Activated CD4-positive, alpha-beta T cell treated with anti-CD3 and anti-CD28 coated beads, Interleukin-2, amount 10 ng/mL, durations not matched to agents 24 days and 14 days (primary cell): ENCODE measurements around the gene LXN. TPM values are rescaled to one million over a fixed set of nuclear protein-coding genes. Genes with fewer than 3 reads are reported as not detected.
"Not testable (repeated sequence)": the region's sequence is repeated elsewhere in the genome, so short reads cannot be mapped to it uniquely, and the experiment has no call there.

Experiments used
- DNase-seq: peaks from one replicate; pipeline ENCODE4 v3.0.0; 2022
- H3K27ac Mint-ChIP-seq: one replicate; pipeline ENCODE4 v1.8.0; 2022; ENCODE audit warnings: mild to moderate bottlenecking, mixed read lengths
- H3K27me3 Mint-ChIP-seq: one replicate; pipeline ENCODE4 v1.8.0; 2022; ENCODE audit warnings: mixed read lengths
- H3K36me3 Mint-ChIP-seq: one replicate; pipeline ENCODE4 v1.8.0; 2022; ENCODE audit warnings: low read depth, mild to moderate bottlenecking, mixed read lengths
- H3K4me1 Mint-ChIP-seq: one replicate; pipeline ENCODE4 v1.8.0; 2021; ENCODE audit warnings: mixed read lengths
- H3K4me3 Mint-ChIP-seq: one replicate; pipeline ENCODE4 v1.8.0; 2022; ENCODE audit warnings: mild to moderate bottlenecking, moderate library complexity, mixed read lengths
- H3K9me3 Mint-ChIP-seq: one replicate; pipeline ENCODE4 v1.8.0; 2021; ENCODE audit warnings: mixed read lengths
- intact Hi-C: fragments of 100-400 bp; cut with micrococcal nuclease; formaldehyde crosslinking; loops from one replicate; pipeline ENCODE4 v1.15.1; 2023
- total RNA-seq: library from RNA; stranded (reverse); gene quantifications from 2 replicates; pipeline ENCODE4 v1.2.3, GENCODE V29; 2022

Gene LXN
- total RNA-seq, 1 donor from 2014 or later: 16.2 TPM

DNA sequence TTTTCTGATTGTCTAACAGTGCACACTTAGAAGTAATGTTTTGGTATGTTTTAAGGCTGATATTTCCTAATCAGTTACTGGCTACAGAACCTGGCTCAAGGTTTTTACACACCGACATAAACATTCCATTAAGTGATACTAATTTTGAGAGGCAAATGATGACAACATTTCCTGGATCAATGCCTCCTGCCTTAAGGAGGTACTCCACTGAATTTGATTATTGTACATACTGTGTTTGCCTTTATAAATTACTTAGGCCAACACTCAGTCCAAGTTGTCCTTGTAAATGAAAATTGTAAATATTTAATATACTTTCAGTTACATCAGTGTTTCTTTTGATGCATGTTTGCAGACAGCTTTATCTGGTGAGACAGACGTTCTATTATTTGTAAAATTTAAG, 24.2 kb upstream of the LXN start:
- no peak overlapping the region for H3K27ac Mint-ChIP-seq
- H3K36me3 Mint-ChIP-seq: peaks cover 30% of the 10 kb centered on the region
- H3K27me3 Mint-ChIP-seq: no peaks in the 10 kb centered on the region
- no peaks in the 10 kb centered on the region for H3K4me1 Mint-ChIP-seq
- no peaks in the 10 kb centered on the region for H3K9me3 Mint-ChIP-seq
- intact Hi-C loops: no loop called here
- DNase-seq: no peak
- H3K4me3 Mint-ChIP-seq: no peak overlapping the region

DNA sequence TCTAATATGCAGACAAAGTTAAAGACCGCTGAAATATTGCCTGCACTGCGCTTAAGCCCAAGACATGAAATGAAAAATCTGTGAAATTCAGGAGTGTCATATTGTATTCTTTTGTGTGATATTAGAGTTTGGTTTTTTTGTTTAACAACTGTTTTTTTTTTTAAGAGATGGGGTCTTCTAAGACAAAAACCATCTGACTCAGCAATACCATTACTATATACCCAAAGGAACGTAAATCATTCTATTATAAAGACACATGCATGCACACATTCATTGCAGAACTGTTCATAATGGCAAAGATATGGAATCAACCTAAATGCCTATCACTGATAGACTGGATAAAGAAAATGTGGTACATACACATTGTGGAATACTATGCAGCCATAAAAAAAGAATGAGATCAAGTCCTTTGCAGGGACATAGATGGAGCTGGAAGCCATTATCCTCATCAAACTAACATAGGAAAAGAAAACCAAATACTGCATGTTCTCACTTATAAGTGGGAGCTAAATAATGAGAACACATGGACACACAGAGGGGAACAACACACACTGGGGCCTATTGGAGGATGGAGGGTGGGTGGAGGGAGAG, 21.5 kb upstream of the LXN start:
- H3K27ac Mint-ChIP-seq, H3K4me3 Mint-ChIP-seq, DNase-seq, H3K9me3 Mint-ChIP-seq, H3K27me3 Mint-ChIP-seq, intact Hi-C loops, H3K4me1 Mint-ChIP-seq: not testable (repeated sequence)
- H3K36me3 Mint-ChIP-seq: peaks cover 36% of the 10 kb centered on the region

DNA sequence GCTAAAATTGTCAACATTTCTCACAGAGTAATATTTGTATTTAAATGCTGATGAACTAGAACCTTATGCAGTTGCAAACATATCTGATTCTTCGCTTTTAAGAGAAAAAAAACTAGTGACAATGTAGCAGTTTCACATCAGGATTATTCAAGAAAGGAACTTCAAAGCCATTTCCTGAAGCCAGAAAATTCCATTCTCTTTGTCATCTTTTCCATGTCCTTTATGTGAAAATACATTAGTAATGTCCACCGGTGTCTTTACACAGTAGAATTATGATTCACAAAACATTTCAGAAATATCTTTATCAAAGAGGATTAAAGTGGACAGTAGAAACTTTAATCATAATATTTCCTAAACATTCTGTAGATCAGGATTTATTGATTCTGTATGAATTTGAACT, 12.7 kb upstream of the LXN start:
- no peak overlapping the region for H3K27ac Mint-ChIP-seq
- no peak for DNase-seq
- H3K9me3 Mint-ChIP-seq: no peaks in the 10 kb centered on the region
- intact Hi-C loops: no loop called here
- H3K4me1 Mint-ChIP-seq: peaks cover 1% of the 10 kb centered on the region
- H3K27me3 Mint-ChIP-seq: no peaks in the 10 kb centered on the region
- H3K4me3 Mint-ChIP-seq: no peak overlapping the region
- peaks cover 23% of the 10 kb centered on the region for H3K36me3 Mint-ChIP-seq

DNA sequence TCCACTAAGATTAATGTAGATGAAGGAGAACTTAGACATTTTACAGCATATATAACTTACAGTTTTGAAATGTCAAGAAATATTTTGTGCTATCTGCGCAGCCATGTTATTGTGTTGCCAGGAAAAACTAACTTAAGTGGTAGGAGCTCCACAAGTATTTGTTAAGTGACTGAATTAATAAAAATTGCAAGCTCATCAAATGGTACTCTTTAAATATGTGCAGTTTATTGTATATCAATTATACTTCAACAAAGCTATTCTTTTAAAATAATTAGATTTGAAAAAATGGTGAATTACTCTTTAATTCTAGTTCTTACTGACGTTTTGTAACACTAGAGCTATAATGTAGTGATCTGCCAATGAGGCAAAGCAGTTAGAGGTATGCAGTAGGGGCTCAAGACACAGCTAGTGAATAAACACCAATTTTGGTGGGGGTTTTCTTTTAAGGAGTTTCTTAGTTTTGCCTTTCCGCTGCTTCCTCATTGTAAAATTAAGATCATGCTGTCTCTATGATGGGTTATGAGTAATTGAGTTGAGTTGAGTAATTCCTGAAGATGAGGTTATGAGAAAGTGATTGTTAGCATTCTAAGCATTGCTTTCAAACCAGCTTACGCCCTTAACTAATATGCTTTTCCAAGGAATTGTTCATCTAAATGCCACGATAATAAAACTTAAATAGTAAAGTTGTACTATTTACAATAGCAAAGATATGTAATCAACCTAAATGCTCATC, 10.9 kb upstream of the LXN start:
- DNase-seq: no peak
- peaks cover 25% of the 10 kb centered on the region for H3K36me3 Mint-ChIP-seq
- no peak overlapping the region for H3K27ac Mint-ChIP-seq
- no peaks in the 10 kb centered on the region for H3K27me3 Mint-ChIP-seq
- intact Hi-C loops: no loop called here
- H3K9me3 Mint-ChIP-seq: no peaks in the 10 kb centered on the region
- peaks cover 1% of the 10 kb centered on the region for H3K4me1 Mint-ChIP-seq
- H3K4me3 Mint-ChIP-seq: no peak overlapping the region

DNA sequence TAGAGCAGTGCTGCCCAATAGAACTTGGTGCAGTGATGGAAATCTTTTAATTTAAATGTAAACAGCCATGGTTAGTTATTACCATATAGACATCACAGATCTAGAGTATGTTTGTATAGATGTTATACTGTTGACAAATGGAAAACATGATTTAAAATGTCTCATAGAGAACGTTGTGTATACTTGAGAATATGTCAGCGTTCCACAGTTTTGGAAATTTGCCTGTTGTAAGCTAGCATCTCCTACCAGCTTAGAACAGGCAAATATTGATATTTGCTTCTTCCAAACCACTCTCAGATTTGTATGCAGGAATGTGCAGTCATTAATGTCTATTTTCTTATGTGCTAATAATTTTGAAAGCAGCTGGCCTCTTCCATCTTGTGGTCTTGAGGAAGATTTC, 8.4 kb upstream of the LXN start:
- no peak overlapping the region for H3K4me3 Mint-ChIP-seq
- no peaks in the 10 kb centered on the region for H3K27me3 Mint-ChIP-seq
- H3K27ac Mint-ChIP-seq: no peak overlapping the region
- H3K4me1 Mint-ChIP-seq: no peaks in the 10 kb centered on the region
- DNase-seq: no peak
- intact Hi-C loops: no loop called here
- H3K9me3 Mint-ChIP-seq: no peaks in the 10 kb centered on the region
- H3K36me3 Mint-ChIP-seq: peaks cover 27% of the 10 kb centered on the region

DNA sequence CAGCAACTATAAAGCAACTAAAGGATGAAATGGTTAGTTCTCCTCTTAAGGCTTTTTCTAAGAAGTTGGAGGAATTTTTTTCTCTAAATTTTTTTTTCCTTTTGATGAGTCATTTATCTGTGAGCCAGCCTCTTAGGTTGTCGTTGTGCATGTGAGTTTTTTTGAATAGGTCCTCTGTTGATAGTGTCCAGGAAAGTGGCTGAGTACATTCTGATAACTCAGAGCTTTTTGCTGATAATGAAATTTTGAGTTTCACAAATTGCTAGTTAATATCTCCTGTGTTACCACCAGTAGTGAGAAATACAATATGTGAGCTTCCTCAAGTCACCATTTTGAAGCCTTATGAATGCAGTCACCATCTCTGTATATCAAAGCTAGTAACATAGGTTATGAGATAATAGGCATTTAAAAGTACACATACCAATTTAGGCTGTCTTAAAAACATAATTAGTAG, 7.1 kb upstream of the LXN start:
- no peak overlapping the region for H3K4me3 Mint-ChIP-seq
- intact Hi-C loops: no loop called here
- no peaks in the 10 kb centered on the region for H3K27me3 Mint-ChIP-seq
- H3K9me3 Mint-ChIP-seq: no peaks in the 10 kb centered on the region
- peaks cover 24% of the 10 kb centered on the region for H3K36me3 Mint-ChIP-seq
- no peak for DNase-seq
- no peaks in the 10 kb centered on the region for H3K4me1 Mint-ChIP-seq
- no peak overlapping the region for H3K27ac Mint-ChIP-seq

DNA sequence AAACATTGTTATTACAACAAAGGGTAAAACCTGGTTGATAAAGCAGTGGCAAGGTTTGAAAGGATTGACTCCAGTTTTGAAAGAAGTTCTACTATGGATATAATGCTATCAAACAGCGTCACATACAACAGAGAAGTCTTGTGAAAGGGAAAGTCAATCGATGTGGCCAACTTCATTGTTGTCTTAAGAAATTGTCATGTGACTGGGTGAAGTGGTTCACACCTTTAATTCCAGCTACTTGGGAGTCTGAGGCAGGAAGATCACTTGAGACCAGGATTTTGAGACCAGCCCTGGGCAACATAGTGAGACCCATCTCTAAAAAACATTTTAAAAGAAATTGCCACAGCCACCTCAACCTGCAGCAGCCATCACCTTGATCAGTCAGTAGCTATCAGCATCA, 6.2 kb upstream of the LXN start:
- intact Hi-C loops: no loop called here
- H3K9me3 Mint-ChIP-seq: no peaks in the 10 kb centered on the region
- no peaks in the 10 kb centered on the region for H3K4me1 Mint-ChIP-seq
- H3K27ac Mint-ChIP-seq: no peak overlapping the region
- no peak for DNase-seq
- peaks cover 20% of the 10 kb centered on the region for H3K36me3 Mint-ChIP-seq
- no peak overlapping the region for H3K4me3 Mint-ChIP-seq
- H3K27me3 Mint-ChIP-seq: no peaks in the 10 kb centered on the region

DNA sequence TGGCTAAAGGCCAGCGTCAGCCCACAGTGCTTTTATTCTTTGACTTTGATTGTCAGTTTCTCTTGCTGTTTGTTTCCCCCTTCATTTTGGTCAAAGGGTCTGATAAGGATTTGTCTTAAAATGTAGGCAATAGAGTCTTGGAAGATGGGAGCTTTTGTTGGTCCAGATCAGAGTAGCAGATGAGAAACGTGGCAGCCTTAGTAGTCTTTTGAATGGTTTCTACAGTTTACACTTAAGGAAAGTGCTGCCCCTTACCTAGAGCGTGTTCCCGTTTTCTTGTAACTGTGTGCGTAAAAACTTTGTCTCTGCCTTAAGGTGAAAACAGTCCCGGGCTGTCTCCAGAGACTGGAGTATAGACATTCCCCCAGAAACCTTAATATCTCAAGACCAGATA, 630 bp downstream of the LXN start:
- H3K27ac Mint-ChIP-seq: peak overlapping the region; percentile 95
- H3K27me3 Mint-ChIP-seq: no peaks in the 10 kb centered on the region
- no peaks in the 10 kb centered on the region for H3K9me3 Mint-ChIP-seq
- peak; percentile 58 for DNase-seq
- H3K4me3 Mint-ChIP-seq: peak overlapping the region; percentile 96
- intact Hi-C loops: loop anchor here (1.0 to 5.0 kb wide), 2 partner anchors 60 to 119 kb away; partner anchors contain the start of gene RARRES1
- H3K36me3 Mint-ChIP-seq: peaks cover 39% of the 10 kb centered on the region
- H3K4me1 Mint-ChIP-seq: peaks cover 24% of the 10 kb centered on the region

DNA sequence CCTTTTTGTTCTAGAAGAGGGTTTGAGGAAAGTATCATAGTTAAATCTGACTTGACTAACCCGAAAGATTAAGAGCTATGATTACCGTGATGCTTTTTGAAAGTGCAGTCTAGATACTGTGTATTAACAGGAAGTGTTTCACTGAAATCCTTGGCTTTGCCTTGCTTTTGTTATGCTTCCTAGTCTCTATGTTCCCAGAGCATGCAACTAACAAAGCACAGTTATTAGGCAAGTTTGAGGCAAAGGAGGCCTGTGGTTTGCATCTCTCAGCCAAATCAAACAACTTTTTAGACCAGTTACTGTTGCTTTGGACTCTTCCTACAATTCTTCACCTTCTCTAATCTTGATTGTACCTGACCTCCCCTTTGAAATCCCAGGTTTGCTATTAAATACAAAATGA, 3.9 kb downstream of the LXN start:
- Mint-ChIP-seq H3K27me3 (no peaks in the 10 kb centered on the region), H3K27ac (no peak overlapping the region), H3K4me3 (no peak overlapping the region), H3K36me3 (peaks cover 60% of the 10 kb centered on the region), H3K9me3 (no peaks in the 10 kb centered on the region), H3K4me1 (peaks cover 24% of the 10 kb centered on the region)
- no peak for DNase-seq
- intact Hi-C loops: no loop called here

DNA sequence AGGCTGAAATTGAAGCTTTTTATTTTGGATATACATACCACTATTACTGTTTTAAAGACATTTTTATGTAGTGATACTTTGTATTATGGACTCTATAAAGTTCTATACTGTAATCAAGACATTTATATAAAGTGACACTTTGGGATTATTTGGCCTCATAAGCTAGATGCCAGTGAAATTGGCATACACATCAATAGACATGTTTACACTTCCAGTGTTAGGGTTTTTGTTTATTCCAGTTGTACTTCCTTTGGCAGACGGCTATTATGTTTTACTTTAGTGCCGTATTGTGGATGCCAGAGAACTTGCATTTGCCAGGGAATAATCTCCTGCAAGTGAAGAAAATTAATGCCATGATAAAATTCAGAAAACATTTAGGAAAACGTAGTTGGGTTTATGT, 6.0 kb downstream of the LXN start:
- Mint-ChIP-seq H3K27me3 (no peaks in the 10 kb centered on the region), H3K36me3 (peaks cover 63% of the 10 kb centered on the region), H3K9me3 (no peaks in the 10 kb centered on the region), H3K4me3 (no peak overlapping the region), H3K27ac (no peak overlapping the region), H3K4me1 (peaks cover 11% of the 10 kb centered on the region)
- intact Hi-C loops: no loop called here
- no peak for DNase-seq

DNA sequence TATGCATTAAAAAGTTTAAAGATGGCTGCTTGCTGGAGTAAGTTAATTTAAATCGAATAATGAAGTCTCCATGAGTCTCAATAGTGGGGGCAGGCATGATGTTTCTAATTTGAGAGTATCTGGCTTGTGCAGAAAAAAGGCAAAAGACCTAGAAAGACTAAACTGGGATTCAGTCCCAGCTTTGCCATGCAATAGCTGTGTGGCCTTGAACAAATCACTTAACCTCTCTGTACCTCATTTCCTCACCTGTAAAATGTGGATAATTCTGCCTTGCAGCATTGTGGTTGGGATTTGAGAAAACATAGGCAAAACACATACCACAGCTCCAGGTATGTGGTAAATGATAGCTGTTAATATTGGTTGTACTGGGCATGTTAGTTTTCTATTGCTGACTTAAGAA, 8.6 kb downstream of the LXN start:
- H3K9me3 Mint-ChIP-seq: no peaks in the 10 kb centered on the region
- H3K36me3 Mint-ChIP-seq: peaks cover 60% of the 10 kb centered on the region
- no peak overlapping the region for H3K4me3 Mint-ChIP-seq
- no peak overlapping the region for H3K27ac Mint-ChIP-seq
- peak; percentile 46 for DNase-seq
- H3K27me3 Mint-ChIP-seq: no peaks in the 10 kb centered on the region
- intact Hi-C loops: no loop called here
- H3K4me1 Mint-ChIP-seq: peaks cover 3% of the 10 kb centered on the region

DNA sequence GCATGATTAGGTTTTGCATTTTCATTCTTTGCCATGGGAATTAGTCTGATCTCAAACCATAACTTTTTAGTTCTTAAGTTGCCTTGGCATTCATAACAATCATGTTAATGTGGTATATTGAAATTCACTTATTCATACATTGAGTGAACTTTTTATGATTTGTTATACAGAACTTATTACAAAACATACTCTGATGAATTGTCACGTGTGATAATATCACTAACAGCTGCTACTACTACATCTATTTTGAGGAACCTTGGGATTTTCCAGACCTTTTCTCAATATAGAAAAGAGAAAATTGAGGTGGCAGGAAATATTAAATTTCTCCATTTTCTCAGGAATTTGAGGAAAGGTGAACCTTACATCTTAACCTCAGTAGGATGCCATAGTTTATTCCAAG, 9.2 kb downstream of the LXN start:
- Mint-ChIP-seq H3K27me3 (no peaks in the 10 kb centered on the region), H3K27ac (no peak overlapping the region), H3K36me3 (peaks cover 57% of the 10 kb centered on the region), H3K4me3 (no peak overlapping the region), H3K4me1 (peaks cover 6% of the 10 kb centered on the region), H3K9me3 (no peaks in the 10 kb centered on the region)
- DNase-seq: no peak
- intact Hi-C loops: no loop called here

DNA sequence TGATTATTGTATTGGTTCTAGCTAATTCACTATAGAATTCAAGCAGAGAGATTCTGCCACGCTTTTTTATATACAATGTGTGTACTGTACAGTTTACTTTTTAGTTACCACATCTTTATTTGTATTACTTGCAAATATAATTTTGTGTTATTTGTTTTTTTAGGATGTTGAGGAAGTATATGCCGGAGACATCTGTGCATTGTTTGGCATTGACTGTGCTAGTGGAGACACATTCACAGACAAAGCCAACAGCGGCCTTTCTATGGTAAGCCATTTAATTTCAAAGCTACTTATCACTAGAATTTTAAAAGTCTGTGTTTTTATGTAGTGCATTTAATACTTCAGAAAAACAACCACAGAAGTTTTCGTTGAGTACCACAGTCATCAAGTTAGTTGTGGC, 11.7 kb downstream of the LXN start:
- no peak for DNase-seq
- intact Hi-C loops: no loop called here
- Mint-ChIP-seq H3K4me1 (peaks cover 6% of the 10 kb centered on the region), H3K9me3 (no peaks in the 10 kb centered on the region), H3K4me3 (no peak overlapping the region), H3K36me3 (peaks cover 53% of the 10 kb centered on the region), H3K27ac (no peak overlapping the region), H3K27me3 (no peaks in the 10 kb centered on the region)

DNA sequence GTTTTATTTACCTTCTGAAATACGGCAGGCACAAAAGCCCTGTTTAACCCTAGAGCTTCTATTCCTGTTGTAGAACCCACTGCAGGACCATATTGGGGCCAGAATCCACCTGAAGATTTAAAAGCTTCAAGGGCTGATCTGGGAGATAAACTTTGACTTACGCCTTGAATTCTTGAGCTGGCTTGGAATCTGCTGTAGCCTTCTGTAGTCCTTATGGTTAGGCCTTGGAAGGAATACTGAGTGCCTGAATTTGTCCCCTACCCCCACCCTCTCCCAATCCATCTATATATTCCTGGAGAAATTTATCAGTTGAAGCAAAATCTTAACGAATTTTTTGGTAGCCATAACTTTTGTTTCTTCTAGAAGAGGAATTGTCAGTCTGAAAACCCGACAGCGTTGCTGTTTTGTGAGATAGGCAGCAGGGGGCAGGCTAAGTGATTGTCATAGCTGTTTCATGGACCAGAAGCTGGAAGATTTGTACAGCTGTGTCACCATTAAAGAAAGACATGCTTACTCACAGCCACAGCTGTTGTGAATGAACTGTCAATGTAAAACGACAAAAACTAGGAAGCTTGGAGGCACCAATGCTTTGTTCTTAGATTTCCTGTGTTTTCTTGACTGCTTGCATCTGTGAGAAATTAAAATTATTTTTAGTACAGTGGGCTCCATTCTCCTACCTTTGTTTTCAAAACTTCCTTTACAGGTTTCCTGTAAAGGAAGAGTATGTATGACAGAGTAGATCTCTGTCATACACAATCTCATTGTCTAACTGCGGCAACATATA, 12.8 kb downstream of the LXN start:
- H3K4me1 Mint-ChIP-seq: peaks cover 6% of the 10 kb centered on the region
- peaks cover 48% of the 10 kb centered on the region for H3K36me3 Mint-ChIP-seq
- no peak overlapping the region for H3K4me3 Mint-ChIP-seq
- no peaks in the 10 kb centered on the region for H3K9me3 Mint-ChIP-seq
- H3K27me3 Mint-ChIP-seq: no peaks in the 10 kb centered on the region
- peak; percentile 86 for DNase-seq
- intact Hi-C loops: loop anchor here (1.0 kb wide), 1 partner anchor 132 kb away; no protein-coding TSS in a partner anchor
- no peak overlapping the region for H3K27ac Mint-ChIP-seq
